ENCODE measurements around the gene ANKUB1.
A peak's percentile ranks its signal among the peaks of the same experiment; 100 is the strongest.
"Not testable (repeated sequence)": the region's sequence is repeated elsewhere in the genome, so short reads cannot be mapped to it uniquely, and the experiment has no call there.

The ANKUB1 gene

GRCh38 chr3:149792452-149793270 is at the start of gene ANKUB1:
ANKUB1 (minus strand) TSS chr3:149792554; CDS start chr3:149792366, 188 bp downstream.
- no peak for DNase-seq (ENCODE audit: low read depth in 1 of 2, low spot score in 1 of 2)

GRCh38 chr3:149839896-149840295 is 47.5 kb upstream of the ANKUB1 start:
- no peak for DNase-seq (ENCODE audit: low read depth in 1 of 2, low spot score in 1 of 2)

GRCh38 chr3:149839469-149839868 is 47.1 kb upstream of the ANKUB1 start:
- DNase-seq (ENCODE audit: low read depth in 1 of 2, low spot score in 1 of 2): not testable (repeated sequence)

- not testable (repeated sequence) for DNase-seq (ENCODE audit: low read depth in 1 of 2, low spot score in 1 of 2)
Observed at GRCh38 chr3:149838491-149838890, 46.1 kb upstream of the ANKUB1 start.

GRCh38 chr3:149833241-149833640 is 40.9 kb upstream of the ANKUB1 start:
- DNase-seq (ENCODE audit: low read depth in 1 of 2, low spot score in 1 of 2): no peak

GRCh38 chr3:149832086-149832485 is 39.7 kb upstream of the ANKUB1 start:
- DNase-seq (ENCODE audit: low read depth in 1 of 2, low spot score in 1 of 2): no peak

GRCh38 chr3:149831321-149831720 is 39.0 kb upstream of the ANKUB1 start:
- no peak for DNase-seq (ENCODE audit: low read depth in 1 of 2, low spot score in 1 of 2)

- DNase-seq (ENCODE audit: low read depth in 1 of 2, low spot score in 1 of 2): no peak
Observed at GRCh38 chr3:149830902-149831301, 38.5 kb upstream of the ANKUB1 start.

GRCh38 chr3:149829631-149830030 is 37.3 kb upstream of the ANKUB1 start:
- DNase-seq (ENCODE audit: low read depth in 1 of 2, low spot score in 1 of 2): not testable (repeated sequence)

GRCh38 chr3:149828390-149828789 is 36.0 kb upstream of the ANKUB1 start:
- no peak for DNase-seq (ENCODE audit: low read depth in 1 of 2, low spot score in 1 of 2)

GRCh38 chr3:149826636-149827035 is 34.3 kb upstream of the ANKUB1 start:
- DNase-seq (ENCODE audit: low read depth in 1 of 2, low spot score in 1 of 2): no peak

- DNase-seq (ENCODE audit: low read depth in 1 of 2, low spot score in 1 of 2): no peak
Observed at GRCh38 chr3:149820183-149820582, 27.8 kb upstream of the ANKUB1 start.

GRCh38 chr3:149819432-149819831 is 27.1 kb upstream of the ANKUB1 start:
- DNase-seq (ENCODE audit: low read depth in 1 of 2, low spot score in 1 of 2): no peak

GRCh38 chr3:149816986-149817385 is 24.6 kb upstream of the ANKUB1 start:
- no peak for DNase-seq (ENCODE audit: low read depth in 1 of 2, low spot score in 1 of 2)

- no peak for DNase-seq (ENCODE audit: low read depth in 1 of 2, low spot score in 1 of 2)
Observed at GRCh38 chr3:149816311-149816710, 24.0 kb upstream of the ANKUB1 start.

GRCh38 chr3:149815728-149816127 is 23.4 kb upstream of the ANKUB1 start:
- no peak for DNase-seq (ENCODE audit: low read depth in 1 of 2, low spot score in 1 of 2)

- DNase-seq (ENCODE audit: low read depth in 1 of 2, low spot score in 1 of 2): no peak
Observed at GRCh38 chr3:149815321-149815720, 23.0 kb upstream of the ANKUB1 start.

- no peak for DNase-seq (ENCODE audit: low read depth in 1 of 2, low spot score in 1 of 2)
Observed at GRCh38 chr3:149813367-149814281, 21.3 kb upstream of the ANKUB1 start.

- DNase-seq (ENCODE audit: low read depth in 1 of 2, low spot score in 1 of 2): peak; percentile 75 to 85
Observed at GRCh38 chr3:149812606-149813366, 20.4 kb upstream of the ANKUB1 start, which contains the start of gene RNF13. RNF13 (plus strand) TSS chr3:149813215; CDS start chr3:149846027, 32,812 bp downstream.

GRCh38 chr3:149812165-149812605 is 19.8 kb upstream of the ANKUB1 start:
- DNase-seq (ENCODE audit: low read depth in 1 of 2, low spot score in 1 of 2): no peak

- no peak for DNase-seq (ENCODE audit: low read depth in 1 of 2, low spot score in 1 of 2)
Observed at GRCh38 chr3:149810846-149811245, 18.5 kb upstream of the ANKUB1 start.
